BE2C (cell line): ENCODE measurements around the gene DENND1A.
"Not testable (repeated sequence)": the region's sequence is repeated elsewhere in the genome, so short reads cannot be mapped to it uniquely, and the experiment has no call there.

ENCODE experiments used
- DNase-seq: peaks from one replicate; pipeline ENCODE4 v3.0.0-alpha.2; 2020
- H3K27me3 ChIP-seq: fragments of 250-450 bp; sonication (Bioruptor Pico); 2 replicates; pipeline ENCODE4 v1.5.1; 2020; ENCODE audit warnings: mild to moderate bottlenecking
- H3K36me3 ChIP-seq: fragments of 250-450 bp; sonication (Bioruptor Pico); 2 replicates; pipeline ENCODE4 v1.5.1; 2020; ENCODE audit warnings: mild to moderate bottlenecking
- H3K4me1 ChIP-seq: fragments of 250-450 bp; sonication (Bioruptor Pico); 2 replicates; pipeline ENCODE4 v1.5.1; 2020
- H3K4me3 ChIP-seq: 2 replicates; pipeline ENCODE4 v1.5.1; 2011; ENCODE audit warnings: low read depth, low read length
- H3K9me3 ChIP-seq: fragments of 250-450 bp; sonication (Bioruptor Pico); 2 replicates; pipeline ENCODE4 v1.5.1; 2020
- TF ChIP-seq, protein P1 (sequence below): IDR thresholded peaks from 2 replicates; pipeline ENCODE4 v1.5.1; 2012; ENCODE audit warnings: mild to moderate bottlenecking, low read depth, low read length

DENND1A gene

GRCh38 chr9:123952641-123953495, 22.9 kb upstream of the DENND1A start:
- DNase-seq, result no peak
- Histone ChIP-seq H3K27me3 (no peaks in the 10 kb centered on the region), H3K4me1 (no peaks in the 10 kb centered on the region), H3K36me3 (no peaks in the 10 kb centered on the region), H3K9me3 (no peaks in the 10 kb centered on the region), H3K4me3 (no peak overlapping the region)
- TF ChIP-seq, protein P1, sequence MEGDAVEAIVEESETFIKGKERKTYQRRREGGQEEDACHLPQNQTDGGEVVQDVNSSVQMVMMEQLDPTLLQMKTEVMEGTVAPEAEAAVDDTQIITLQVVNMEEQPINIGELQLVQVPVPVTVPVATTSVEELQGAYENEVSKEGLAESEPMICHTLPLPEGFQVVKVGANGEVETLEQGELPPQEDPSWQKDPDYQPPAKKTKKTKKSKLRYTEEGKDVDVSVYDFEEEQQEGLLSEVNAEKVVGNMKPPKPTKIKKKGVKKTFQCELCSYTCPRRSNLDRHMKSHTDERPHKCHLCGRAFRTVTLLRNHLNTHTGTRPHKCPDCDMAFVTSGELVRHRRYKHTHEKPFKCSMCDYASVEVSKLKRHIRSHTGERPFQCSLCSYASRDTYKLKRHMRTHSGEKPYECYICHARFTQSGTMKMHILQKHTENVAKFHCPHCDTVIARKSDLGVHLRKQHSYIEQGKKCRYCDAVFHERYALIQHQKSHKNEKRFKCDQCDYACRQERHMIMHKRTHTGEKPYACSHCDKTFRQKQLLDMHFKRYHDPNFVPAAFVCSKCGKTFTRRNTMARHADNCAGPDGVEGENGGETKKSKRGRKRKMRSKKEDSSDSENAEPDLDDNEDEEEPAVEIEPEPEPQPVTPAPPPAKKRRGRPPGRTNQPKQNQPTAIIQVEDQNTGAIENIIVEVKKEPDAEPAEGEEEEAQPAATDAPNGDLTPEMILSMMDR, result no peak

DNA sequence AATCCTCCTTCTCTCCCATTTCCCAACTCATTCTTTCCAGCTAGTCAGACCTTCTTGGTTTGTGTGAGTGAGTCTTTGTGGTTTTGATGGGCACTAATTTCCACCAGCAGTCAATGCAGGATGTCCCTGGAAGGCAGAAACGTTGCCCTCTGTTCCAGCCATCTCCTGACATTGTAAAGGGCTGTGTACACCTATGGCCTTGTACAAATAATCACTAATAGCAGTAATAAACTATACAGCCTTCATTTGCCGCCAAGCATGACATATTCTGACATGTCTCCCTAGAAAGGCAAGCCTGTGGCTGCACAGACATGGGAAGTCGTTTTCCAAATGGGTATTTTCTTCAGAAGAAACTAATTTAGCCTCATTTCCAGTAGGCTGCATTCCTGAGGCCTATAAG, 18.4 kb upstream of the DENND1A start:
- H3K36me3 ChIP-seq, result no peaks in the 10 kb centered on the region
- TF ChIP-seq, protein P1, result no peak
- H3K27me3 ChIP-seq, result no peaks in the 10 kb centered on the region
- no peak for DNase-seq
- no peak overlapping the region for H3K4me3 ChIP-seq
- H3K9me3 ChIP-seq, result no peaks in the 10 kb centered on the region
- H3K4me1 ChIP-seq, result no peaks in the 10 kb centered on the region

DNA sequence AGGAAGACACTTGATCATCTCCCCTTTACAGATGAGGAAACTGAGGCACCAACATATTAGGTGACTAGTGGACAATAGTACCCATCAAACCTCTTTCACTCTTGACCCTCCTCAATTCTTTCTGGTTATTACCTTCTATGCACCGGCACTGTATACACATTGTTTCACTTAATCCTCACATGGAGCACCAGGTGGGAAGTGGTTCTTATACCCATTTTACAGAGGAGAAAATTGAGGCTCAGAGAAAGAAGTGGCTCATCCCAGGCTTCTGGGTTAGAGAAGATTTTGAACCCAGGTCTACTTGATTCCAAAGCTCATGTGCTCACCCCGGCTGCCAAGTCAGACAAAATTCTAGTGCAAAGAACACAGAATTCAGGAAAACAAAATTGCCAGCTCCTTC, 17.4 kb upstream of the DENND1A start:
- H3K27me3 ChIP-seq, result no peaks in the 10 kb centered on the region
- H3K9me3 ChIP-seq, result no peaks in the 10 kb centered on the region
- TF ChIP-seq, protein P1, result no peak
- no peaks in the 10 kb centered on the region for H3K36me3 ChIP-seq
- H3K4me3 ChIP-seq, result no peak overlapping the region
- no peak for DNase-seq
- H3K4me1 ChIP-seq, result no peaks in the 10 kb centered on the region

- H3K36me3 ChIP-seq, result no peaks in the 10 kb centered on the region
- no peaks in the 10 kb centered on the region for H3K9me3 ChIP-seq
- H3K4me3 ChIP-seq, result no peak overlapping the region
- H3K27me3 ChIP-seq, result no peaks in the 10 kb centered on the region
- TF ChIP-seq, protein P1, result no peak
- DNase-seq, result no peak
- no peaks in the 10 kb centered on the region for H3K4me1 ChIP-seq
Measured at GRCh38 chr9:123946101-123946821, 16.3 kb upstream of the DENND1A start.

DNA sequence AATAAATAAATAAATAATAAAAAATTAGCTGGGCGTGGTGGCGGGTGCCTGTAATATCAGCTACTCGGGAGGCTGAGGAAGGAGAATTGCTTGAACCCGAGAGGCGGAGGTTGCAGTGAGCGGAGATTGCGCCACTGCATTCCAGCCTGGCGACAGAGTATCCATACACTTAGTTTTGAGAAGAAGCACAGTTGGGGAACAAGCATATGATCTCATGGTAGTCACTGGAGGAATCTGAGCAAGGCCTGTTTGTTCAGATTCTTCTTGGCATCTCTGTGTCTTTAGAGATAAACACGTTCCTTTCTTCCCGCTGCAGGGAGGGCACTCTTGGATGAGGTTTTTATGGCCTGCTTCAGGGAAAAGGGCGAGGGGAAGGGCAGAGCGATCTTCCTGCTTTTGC, 15.6 kb upstream of the DENND1A start:
- Histone ChIP-seq H3K4me3 (no peak overlapping the region), H3K4me1 (no peaks in the 10 kb centered on the region), H3K36me3 (no peaks in the 10 kb centered on the region), H3K9me3 (no peaks in the 10 kb centered on the region), H3K27me3 (no peaks in the 10 kb centered on the region)
- TF ChIP-seq, protein P1, result no peak
- no peak for DNase-seq

- not testable (repeated sequence) for H3K9me3 ChIP-seq, DNase-seq, H3K4me3 ChIP-seq, H3K27me3 ChIP-seq, H3K36me3 ChIP-seq, H3K4me1 ChIP-seq
Measured at GRCh38 chr9:123944464-123944863, 14.5 kb upstream of the DENND1A start.
